OCI-LY7 (cell line): ENCODE measurements around the gene SMG6. TPM values are rescaled to one million over a fixed set of nuclear protein-coding genes. Genes with fewer than 3 reads are reported as not detected.

Source experiments
- BruUV-seq: library from RNA; stranded (reverse); fragments of 400-500 nt; replicated peaks from 2 replicates; lab custom pipeline; 2021; lab: Mats Ljungman, UMichigan
- CTCF ChIA-PET: fragments of 300-600 bp; sonication (Branson Sonifier 250); formaldehyde crosslinking; loops from one replicate; lab custom pipeline; 2022; ENCODE audit warnings: antibody characterized with exemption; ENCODE audit not compliant: unreplicated experiment; lab: Charles Lee
- POLR2A ChIA-PET: fragments of 300-600 bp; sonication (Branson Sonifier 250); formaldehyde crosslinking; loops from one replicate; lab custom pipeline; 2022; ENCODE audit warnings: antibody characterized with exemption; lab: Charles Lee
- DNase-seq: peaks from one replicate; pipeline ENCODE4 v3.0.0-alpha.2; 2015; ENCODE audit warnings: low spot score
- H2AFZ ChIP-seq: fragments of 200-600 bp; sonication (generic), shearing (Covaris generic); 2 replicates; pipeline ENCODE4 v1.6.1; 2014; ENCODE audit warnings: mild to moderate bottlenecking, antibody characterized with exemption, low read length, moderate library complexity
- H3K27ac ChIP-seq: fragments of 200-600 bp; sonication (generic); 2 replicates; pipeline ENCODE4 v1.5.1; 2014; ENCODE audit warnings: mixed run types, low read depth, mild to moderate bottlenecking, moderate library complexity, low read length, inconsistent platforms; ENCODE audit not compliant: poor library complexity, severe bottlenecking
- H3K36me3 ChIP-seq: fragments of 200-600 bp; sonication (generic); 2 replicates; pipeline ENCODE4 v1.6.1; 2014; ENCODE audit warnings: mild to moderate bottlenecking, antibody characterized with exemption, low read length, moderate library complexity, mixed read lengths; ENCODE audit not compliant: insufficient read depth
- H3K4me1 ChIP-seq: fragments of 200-600 bp; sonication (generic); 2 replicates; pipeline ENCODE4 v1.5.1; 2014; ENCODE audit warnings: mild to moderate bottlenecking, low read length; ENCODE audit not compliant: insufficient read depth, poor library complexity, severe bottlenecking
- H3K4me2 ChIP-seq: fragments of 200-600 bp; sonication (generic); 2 replicates; pipeline ENCODE4 v1.6.1; 2014; ENCODE audit warnings: mild to moderate bottlenecking, low read length
- H3K4me3 ChIP-seq: fragments of 200-600 bp; sonication (generic); 2 replicates; pipeline ENCODE4 v1.5.1; 2014; ENCODE audit warnings: mild to moderate bottlenecking, low read depth, low read length; ENCODE audit not compliant: poor library complexity, severe bottlenecking
- H3K79me2 ChIP-seq: fragments of 200-600 bp; sonication (generic); 2 replicates; pipeline ENCODE4 v1.6.1; 2016; ENCODE audit warnings: low read depth, mild to moderate bottlenecking, low read length, moderate library complexity, mixed read lengths; ENCODE audit not compliant: insufficient read depth
- H3K9me2 ChIP-seq: fragments of 200-600 bp; sonication (generic); 2 replicates; pipeline ENCODE4 v1.6.1; 2016; ENCODE audit warnings: mild to moderate bottlenecking, low read length, mixed read lengths; ENCODE audit not compliant: insufficient read depth
- H3K9me3 ChIP-seq: fragments of 200-600 bp; sonication (generic); 2 replicates; pipeline ENCODE4 v1.6.1; 2014; ENCODE audit warnings: mild to moderate bottlenecking, mixed run types, low read length, mixed read lengths
- H4K20me1 ChIP-seq: fragments of 200-600 bp; sonication (generic); 2 replicates; pipeline ENCODE4 v1.6.1; 2014; ENCODE audit warnings: mild to moderate bottlenecking, antibody characterized with exemption, low read length, moderate library complexity, mixed read lengths; ENCODE audit not compliant: insufficient read depth
- EZH2phosphoT487 ChIP-seq: fragments of 200-600 bp; sonication (generic); IDR thresholded peaks from 2 replicates; pipeline ENCODE4 v1.6.1; 2018; ENCODE audit warnings: low read depth, borderline replicate concordance, mild to moderate bottlenecking, mixed run types, antibody characterized with exemption, low read length, moderate library complexity, mixed read lengths
- intact Hi-C: fragments of 100-400 bp; cut with micrococcal nuclease; formaldehyde crosslinking; loops from one replicate; pipeline ENCODE4 v1.10.0; 2022; ENCODE audit not compliant: unreplicated experiment
- total RNA-seq, 2 experiments: library from RNA; depleted of rRNA in 1 of 2; stranded (reverse); fragments of >200 nt in 1 of 2; shearing (Covaris generic) in 1 of 2; gene quantifications; 2 replicates each; pipeline ENCODE4 v1.2.3, GENCODE V29; 2014 to 2022
- TF ChIP-seq, protein P1 (sequence below): fragments of 200-600 bp; sonication (generic); conservative IDR thresholded peaks from 2 replicates; pipeline ENCODE4 v1.5.1; 2014; ENCODE audit warnings: mild to moderate bottlenecking, antibody characterized with exemption, low read length, moderate library complexity, mixed read lengths

SMG6 gene
- total RNA-seq, 2 experiments from 2014 or later, result 12.5 to 17.8 TPM

DNA sequence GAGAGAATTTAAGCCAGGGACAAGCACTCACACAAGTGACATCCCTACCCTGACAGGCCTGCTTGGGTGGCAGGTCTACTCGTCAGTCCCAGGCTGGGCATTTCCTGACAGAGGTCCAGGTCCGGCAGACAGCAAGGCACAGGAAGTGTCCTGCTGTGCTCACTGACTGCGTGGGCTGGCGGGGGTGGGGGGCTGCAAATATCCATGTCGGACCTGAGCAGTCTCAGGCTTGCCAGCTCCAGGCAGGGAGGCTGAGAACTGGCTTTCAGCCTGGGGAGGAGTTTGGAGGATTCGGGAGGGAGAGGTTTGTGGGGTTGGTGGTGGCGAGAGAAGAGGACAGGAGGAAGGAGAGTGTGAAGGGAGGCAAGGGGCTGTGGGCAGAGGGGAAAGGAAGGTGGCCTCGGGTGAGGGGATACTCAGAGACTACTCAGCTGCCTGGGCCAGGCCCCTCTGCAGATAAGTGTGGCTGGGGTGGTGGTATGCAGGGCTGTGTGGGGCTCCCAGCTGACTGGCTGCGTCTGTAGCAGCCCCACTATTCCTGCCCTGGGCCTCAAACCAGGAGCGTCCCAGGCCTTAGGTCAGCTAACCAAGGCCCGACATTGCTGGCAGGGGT is 240.9 kb downstream of the SMG6 start:
- Histone ChIP-seq H2AFZ (no peak overlapping the region), H3K4me3 (no peak overlapping the region), H3K4me2 (no peak overlapping the region), H3K36me3 (no peaks in the 10 kb centered on the region), H4K20me1 (no peaks in the 10 kb centered on the region), H3K79me2 (no peaks in the 10 kb centered on the region), H3K4me1 (peaks cover 26% of the 10 kb centered on the region), H3K9me2 (no peaks in the 10 kb centered on the region), H3K27ac (no peak overlapping the region), H3K9me3 (no peaks in the 10 kb centered on the region)
- TF ChIP-seq, protein P1, sequence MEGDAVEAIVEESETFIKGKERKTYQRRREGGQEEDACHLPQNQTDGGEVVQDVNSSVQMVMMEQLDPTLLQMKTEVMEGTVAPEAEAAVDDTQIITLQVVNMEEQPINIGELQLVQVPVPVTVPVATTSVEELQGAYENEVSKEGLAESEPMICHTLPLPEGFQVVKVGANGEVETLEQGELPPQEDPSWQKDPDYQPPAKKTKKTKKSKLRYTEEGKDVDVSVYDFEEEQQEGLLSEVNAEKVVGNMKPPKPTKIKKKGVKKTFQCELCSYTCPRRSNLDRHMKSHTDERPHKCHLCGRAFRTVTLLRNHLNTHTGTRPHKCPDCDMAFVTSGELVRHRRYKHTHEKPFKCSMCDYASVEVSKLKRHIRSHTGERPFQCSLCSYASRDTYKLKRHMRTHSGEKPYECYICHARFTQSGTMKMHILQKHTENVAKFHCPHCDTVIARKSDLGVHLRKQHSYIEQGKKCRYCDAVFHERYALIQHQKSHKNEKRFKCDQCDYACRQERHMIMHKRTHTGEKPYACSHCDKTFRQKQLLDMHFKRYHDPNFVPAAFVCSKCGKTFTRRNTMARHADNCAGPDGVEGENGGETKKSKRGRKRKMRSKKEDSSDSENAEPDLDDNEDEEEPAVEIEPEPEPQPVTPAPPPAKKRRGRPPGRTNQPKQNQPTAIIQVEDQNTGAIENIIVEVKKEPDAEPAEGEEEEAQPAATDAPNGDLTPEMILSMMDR, result no peak
- no peak for TF ChIP-seq EZH2phosphoT487
- BruUV-seq, result no TSS peak
- ChIA-PET POLR2A (no interaction called here), CTCF (no interaction called here)
- no peak for DNase-seq
- intact Hi-C loops, result no loop called here

DNA sequence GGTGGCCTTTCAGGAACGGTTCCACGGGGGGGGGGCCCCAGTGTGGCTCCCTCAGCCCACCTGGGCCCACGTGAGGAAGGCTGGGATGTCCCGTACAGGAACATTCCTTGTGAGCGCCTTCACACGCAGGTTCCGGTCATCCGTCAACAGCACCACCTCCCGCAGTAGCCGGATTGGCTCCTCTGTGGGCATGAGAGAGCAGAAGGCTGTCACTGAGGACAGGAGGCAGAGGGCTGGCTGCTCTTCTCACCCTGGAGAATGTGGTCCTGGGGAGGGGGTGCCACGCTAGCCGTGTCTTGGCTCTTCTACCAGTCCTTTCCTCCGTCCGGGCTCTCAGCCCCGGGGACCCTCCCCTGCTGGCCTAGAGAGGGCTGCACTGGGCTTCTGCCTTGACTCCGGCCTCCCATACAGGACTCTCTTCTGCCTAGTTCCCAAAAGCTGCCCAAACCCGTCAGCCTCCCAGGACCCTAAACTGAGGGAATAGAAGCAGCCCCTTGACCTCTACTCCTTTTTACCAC is 242.1 kb downstream of the SMG6 start:
- CTCF ChIA-PET, result no interaction called here

More for the DNA sequence above, 242.1 kb downstream of the SMG6 start:
- no peaks in the 10 kb centered on the region for H4K20me1 ChIP-seq
- no peak for DNase-seq
- POLR2A ChIA-PET, result no interaction called here
- no peaks in the 10 kb centered on the region for H3K79me2 ChIP-seq
- peaks cover 26% of the 10 kb centered on the region for H3K4me1 ChIP-seq
- H3K27ac ChIP-seq, result no peak overlapping the region
- no peak overlapping the region for H3K4me2 ChIP-seq
- no TSS peak for BruUV-seq
- H3K4me3 ChIP-seq, result no peak overlapping the region
- H3K9me3 ChIP-seq, result no peaks in the 10 kb centered on the region
- intact Hi-C loops, result no loop called here
- TF ChIP-seq, protein P1, result no peak
- TF ChIP-seq EZH2phosphoT487, result no peak
- no peak overlapping the region for H2AFZ ChIP-seq
- H3K36me3 ChIP-seq, result no peaks in the 10 kb centered on the region
- H3K9me2 ChIP-seq, result no peaks in the 10 kb centered on the region
